ENCODE results near the gene DMGDH.

Gene DMGDH

DNA sequence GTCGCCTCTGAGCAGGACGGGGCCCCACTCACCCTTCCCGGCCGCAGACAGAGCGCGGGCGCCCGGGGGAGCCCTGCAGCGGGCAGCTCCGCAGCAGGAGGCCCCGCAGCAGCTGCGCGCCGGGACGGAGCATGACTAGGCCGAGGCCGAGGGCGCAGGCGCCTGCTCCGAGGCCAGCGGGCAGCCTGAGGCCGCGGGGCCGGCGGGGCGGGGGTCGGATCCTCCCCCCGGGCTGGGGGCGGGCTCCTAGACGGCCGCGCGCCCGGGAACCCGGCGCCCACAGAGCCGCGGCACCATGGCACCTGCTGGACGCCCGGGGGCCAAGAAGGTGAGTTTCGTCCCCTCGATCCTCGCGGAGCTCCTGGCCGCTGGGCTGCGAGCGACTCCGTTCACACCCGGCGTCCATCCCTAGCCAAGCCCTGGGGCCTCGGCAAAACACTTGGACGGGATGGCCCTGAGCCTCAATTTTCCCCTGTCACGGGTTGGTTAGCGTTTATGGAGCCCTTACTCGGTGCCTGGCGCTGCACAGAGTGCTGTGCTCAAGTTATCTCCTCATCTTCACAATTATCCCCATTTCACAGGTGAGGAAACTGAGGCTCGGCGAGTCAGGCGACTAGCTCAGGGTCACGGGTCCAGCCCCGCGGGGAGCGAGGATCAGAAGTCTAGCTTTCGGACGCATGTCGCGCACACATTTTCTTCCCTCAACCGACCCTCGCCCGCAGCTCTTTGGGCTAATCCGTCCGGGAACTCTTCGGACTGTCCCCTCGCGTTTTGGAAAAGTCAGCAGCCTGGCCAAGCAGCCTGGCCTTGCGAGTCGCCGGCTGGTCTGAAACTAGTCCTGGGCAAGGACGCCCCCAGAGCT, at the start of gene DMGDH, which contains the start of gene BHMT2:
TSS of gene DMGDH (minus strand) at position 187 of the 862 bp plus-strand sequence. CDS start at position 133, 54 bp downstream.
TSS of gene BHMT2 (plus strand) at position 280 of the 862 bp plus-strand sequence. CDS start at position 296, 16 bp downstream.
- DNase-seq: peak; percentile 14

GRCh38 chr5:79112703-79113058, 43.2 kb upstream of the DMGDH start:
- DNase-seq: no peak

- DNase-seq: peak; percentile 9
Observed at GRCh38 chr5:79111960-79112702, 42.7 kb upstream of the DMGDH start.

- peak; percentile 9 for DNase-seq
Observed at GRCh38 chr5:79111387-79111959, 42.0 kb upstream of the DMGDH start, which contains the start of gene BHMT. Gene BHMT, plus strand, starts transcription at chr5:79111809. Its CDS starts 77 bp downstream, at chr5:79111886.

DNA sequence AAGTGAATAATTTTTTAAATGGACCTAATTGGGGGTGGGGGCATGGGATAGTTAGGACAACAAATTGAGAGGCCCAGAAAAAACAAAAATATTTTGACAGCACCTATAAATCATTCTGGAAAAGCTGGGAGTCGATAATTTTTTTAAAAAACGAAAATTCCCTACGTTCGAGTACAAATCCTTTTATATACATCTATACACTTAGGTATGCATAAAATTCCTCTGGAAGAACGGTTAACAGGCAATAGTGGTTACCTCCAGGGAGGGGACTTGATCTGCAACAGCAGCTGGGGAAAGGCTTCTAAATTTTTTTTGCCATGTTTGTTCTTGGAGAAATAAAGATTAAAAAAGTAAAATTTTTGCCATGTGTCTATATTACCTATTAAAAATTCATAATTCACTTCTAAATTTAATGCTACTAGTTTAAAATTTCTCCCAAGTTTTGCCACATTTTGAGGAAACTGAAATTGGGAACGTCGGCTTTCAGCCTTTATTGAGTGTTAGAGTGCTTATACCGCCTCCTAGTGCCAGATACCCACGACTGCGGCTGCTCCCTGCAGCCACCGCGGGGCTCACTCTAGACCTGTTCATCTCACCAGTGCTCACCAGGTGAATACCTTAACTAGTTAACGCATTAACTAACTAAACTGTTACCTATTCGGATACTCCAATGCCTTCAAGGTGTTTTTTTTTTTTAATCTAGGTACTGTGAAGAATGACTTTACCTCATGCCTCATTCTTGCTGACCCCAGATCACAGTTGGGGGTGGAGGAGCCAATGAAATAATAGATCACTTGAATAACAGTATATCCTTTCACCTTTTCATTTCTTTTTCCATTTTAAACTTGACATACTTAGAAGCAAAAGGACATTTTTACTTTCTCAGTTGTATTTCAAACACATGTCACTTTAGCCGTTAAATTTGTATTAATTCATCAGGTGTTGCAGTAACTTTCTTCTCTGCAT, 40.3 kb upstream of the DMGDH start:
- peak; percentile 59 for DNase-seq

- DNase-seq: no peak
Observed at GRCh38 chr5:79108792-79109191, 39.3 kb upstream of the DMGDH start.

GRCh38 chr5:79108086-79108485, 38.6 kb upstream of the DMGDH start:
- DNase-seq: no peak

DNA sequence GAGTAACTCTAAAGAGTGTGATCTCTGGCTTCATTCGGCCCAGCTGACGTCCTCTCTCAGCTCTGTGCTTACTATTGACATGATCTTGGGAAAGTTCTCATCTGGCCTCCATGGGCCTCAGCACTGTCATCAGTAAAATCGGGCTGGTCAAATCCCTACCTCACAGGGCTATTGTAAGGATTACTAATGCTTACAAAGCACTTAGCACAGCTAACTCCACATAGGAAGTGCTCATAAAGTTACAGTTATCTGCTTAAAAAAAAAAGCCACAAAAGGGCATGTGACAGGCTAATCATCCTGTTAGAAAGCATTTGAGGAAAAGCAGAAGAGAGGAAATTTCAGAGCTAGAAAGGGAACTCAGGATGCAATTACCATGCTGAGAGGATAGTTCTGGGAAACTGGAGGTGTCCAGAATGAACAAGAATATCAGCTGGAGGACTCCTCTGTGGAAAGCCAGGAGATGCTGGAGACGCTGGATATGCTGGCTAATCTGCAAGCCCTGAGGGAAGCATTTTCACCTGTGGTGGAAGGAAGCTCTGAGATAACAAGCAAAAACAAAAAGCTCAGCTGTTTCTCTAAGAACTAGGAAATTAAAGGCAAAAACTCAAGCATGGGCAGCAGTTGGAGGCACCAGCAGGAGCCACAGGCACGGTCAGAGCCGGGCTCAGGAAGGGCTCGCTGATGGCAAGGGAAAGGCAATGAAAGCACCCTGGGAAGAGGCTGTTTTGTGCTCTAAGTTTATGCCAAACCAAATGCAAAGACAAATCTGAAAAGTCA, 37.7 kb upstream of the DMGDH start:
- DNase-seq: peak; percentile 51

- DNase-seq: peak; percentile 11
Observed at GRCh38 chr5:79105868-79106267, 36.4 kb upstream of the DMGDH start.

- DNase-seq: peak; percentile 41
Observed at GRCh38 chr5:79093762-79094161, 24.3 kb upstream of the DMGDH start.

GRCh38 chr5:79091064-79091463, 21.6 kb upstream of the DMGDH start:
- no peak for DNase-seq

GRCh38 chr5:79088507-79088906, 19.0 kb upstream of the DMGDH start:
- no peak for DNase-seq

DNA sequence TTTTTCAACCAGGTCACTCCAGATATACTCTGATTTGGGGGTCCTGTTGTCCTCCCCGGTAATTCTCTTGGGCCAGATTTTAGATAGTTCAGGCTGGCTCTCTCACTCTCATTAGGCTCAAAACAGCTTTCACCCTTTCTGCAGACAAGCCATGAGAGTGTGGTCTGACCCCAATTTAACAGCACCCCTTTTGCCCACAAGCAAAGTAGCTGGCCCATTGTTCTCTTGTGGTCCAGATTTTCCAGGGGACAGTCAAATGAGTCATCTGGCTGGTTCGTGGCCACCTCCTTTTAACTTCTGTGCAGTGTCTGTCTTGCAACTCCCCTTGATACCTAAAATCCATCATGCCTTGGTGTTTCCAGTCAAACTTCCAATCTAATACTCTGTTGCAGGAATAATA, 16.6 kb upstream of the DMGDH start:
- DNase-seq: no peak

DNA sequence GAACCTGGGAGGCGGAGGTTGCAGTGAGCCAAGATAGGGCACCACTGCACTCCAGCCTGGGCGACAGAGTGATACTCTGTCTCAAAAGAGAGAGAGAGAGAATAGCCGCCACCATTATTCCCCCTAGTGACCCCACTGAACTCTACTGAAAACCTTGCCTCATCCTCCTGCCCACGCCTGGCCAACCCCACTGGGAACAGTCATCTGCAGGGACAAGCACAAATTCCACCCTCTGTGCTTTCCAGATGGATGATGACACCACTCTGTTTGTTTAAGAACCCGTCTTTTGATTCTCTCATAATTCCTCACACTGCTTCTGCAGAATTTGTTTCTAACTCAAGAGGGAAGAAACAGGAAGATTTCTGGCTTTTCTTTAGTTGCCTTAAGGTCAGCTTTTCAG, 12.3 kb upstream of the DMGDH start:
- DNase-seq: no peak

- DNase-seq: no peak
Observed at GRCh38 chr5:79080804-79081203, 11.3 kb upstream of the DMGDH start.

GRCh38 chr5:79077680-79078365, 8.3 kb upstream of the DMGDH start:
- no peak for DNase-seq

DNA sequence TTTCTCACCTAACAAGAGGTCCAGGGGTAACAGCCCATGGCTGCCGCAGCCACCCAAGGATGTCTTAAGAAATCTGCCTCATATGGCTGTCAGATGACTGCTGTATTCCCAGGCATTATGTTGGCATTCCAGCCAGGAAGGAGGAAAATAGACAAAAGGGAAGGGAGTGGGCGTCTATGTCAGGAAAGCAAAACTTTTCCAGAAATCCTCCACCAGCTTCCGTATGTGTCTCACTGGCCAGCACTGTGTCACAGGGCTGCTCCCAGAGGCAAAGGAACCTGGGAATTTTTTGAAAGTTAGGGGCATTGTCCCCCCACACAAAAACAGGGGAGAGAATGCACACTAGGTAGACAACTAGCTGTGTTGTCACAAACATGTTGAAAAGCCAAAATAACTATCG, 7.3 kb upstream of the DMGDH start:
- no peak for DNase-seq

DNA sequence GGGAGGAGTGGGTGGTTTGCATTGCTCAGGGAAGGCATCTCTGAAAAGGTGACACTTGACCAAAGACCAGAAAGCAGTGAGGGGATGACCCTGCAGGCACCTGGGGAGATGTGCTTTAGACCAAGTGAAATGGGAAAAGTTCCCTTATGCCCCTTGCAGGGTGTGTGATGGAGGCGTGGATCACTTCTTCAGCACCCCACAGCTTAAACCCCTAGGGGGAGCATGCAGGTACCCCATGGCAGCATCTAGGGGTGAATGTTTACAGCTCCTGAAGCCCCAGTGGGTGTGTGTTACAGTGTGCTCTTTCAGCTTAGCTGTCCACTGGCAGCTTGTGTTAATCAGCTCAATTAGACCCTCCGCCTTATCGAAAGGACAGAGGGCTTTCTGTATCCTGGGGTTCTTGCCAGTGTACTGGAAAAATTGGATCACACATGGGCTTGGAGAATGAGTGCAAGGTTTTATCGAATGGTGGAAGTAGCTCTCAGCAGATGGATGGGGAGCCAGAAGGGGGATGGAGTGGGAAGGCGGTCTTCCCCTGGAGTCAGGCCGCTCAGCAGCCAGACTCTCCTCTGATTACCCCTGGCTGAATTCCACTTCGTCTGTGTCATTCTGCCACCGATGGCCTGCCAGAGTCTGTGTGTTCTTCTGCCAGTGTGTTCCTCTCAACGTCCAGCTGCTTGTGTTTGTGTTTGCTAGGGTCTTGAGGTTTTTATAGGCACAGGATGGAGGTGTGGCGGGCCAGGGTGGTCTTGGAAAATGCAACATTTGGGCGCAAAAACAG, 6.4 kb upstream of the DMGDH start:
- DNase-seq: peak; percentile 6

GRCh38 chr5:79074641-79075040, 5.2 kb upstream of the DMGDH start:
- no peak for DNase-seq

DNA sequence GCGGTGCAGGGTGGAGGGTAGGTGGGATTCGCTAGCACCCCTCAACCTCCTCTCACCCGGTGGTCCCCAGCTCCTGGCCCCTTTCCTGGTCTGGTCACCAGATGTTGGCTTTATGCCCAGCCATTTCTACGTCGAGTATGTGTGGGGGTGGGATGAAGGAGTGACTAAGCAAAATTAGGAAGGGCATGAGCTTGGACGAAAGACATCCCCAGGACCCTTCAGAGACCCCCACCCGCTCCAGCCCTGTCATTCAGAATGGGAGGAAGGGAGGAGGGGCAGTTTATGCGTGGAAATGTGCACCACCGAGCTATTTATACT, 835 bp upstream of the DMGDH start:
- no peak for DNase-seq

All from hematopoietic multipotent progenitor cell treated with erythropoietin and hydrocortisone succinate and interleukin-3 and kit ligand, for 6 days (in vitro differentiated cells).